Loucy (cell line): Measurements from ENCODE around the gene ADGRL2.

Experiments used
- H2AFZ ChIP-seq: fragments of 200-600 bp; sonication (generic); 2 replicates; pipeline ENCODE4 v1.6.0; 2016; ENCODE audit warnings: antibody characterized with exemption, mild to moderate bottlenecking, low read length, moderate library complexity
- H3F3A ChIP-seq: fragments of 200-600 bp; 2 replicates; pipeline ENCODE4 v1.6.0; 2016; ENCODE audit warnings: antibody characterized with exemption, low read depth, mild to moderate bottlenecking
- H3K27me3 ChIP-seq: fragments of 200-600 bp; sonication (generic); 2 replicates; pipeline ENCODE4 v1.6.1; 2014; ENCODE audit warnings: low read length, mild to moderate bottlenecking; ENCODE audit not compliant: insufficient read depth, poor library complexity, severe bottlenecking
- H3K36me3 ChIP-seq: fragments of 200-600 bp; sonication (generic); 2 replicates; pipeline ENCODE4 v1.6.1; 2016; ENCODE audit warnings: low read length; ENCODE audit not compliant: insufficient read depth
- H3K4me1 ChIP-seq: fragments of 200-600 bp; sonication (generic); 2 replicates; pipeline ENCODE4 v1.5.1; 2014; ENCODE audit warnings: low read length, mild to moderate bottlenecking; ENCODE audit not compliant: insufficient read depth, poor library complexity, severe bottlenecking
- H3K4me2 ChIP-seq: fragments of 200-600 bp; sonication (generic); 2 replicates; pipeline ENCODE4 v1.6.0; 2014; ENCODE audit warnings: antibody characterized with exemption, low read length, low read depth, mild to moderate bottlenecking; ENCODE audit not compliant: poor library complexity, severe bottlenecking
- H3K4me3 ChIP-seq: fragments of 200-600 bp; sonication (generic); 2 replicates; pipeline ENCODE4 v1.5.1; 2014; ENCODE audit warnings: low read length, mild to moderate bottlenecking, mixed read lengths; ENCODE audit not compliant: poor library complexity, severe bottlenecking
- H3K79me2 ChIP-seq: fragments of 200-600 bp; sonication (generic); 2 replicates; pipeline ENCODE4 v1.6.1; 2014; ENCODE audit warnings: low read length; ENCODE audit not compliant: insufficient read depth
- H3K9ac ChIP-seq: fragments of 200-600 bp; sonication (generic); 2 replicates; pipeline ENCODE4 v1.6.0; 2014; ENCODE audit warnings: mild to moderate bottlenecking, low read depth, low read length, moderate library complexity; ENCODE audit not compliant: poor library complexity, severe bottlenecking
- H3K9me2 ChIP-seq: fragments of 200-600 bp; sonication (generic); replicated peaks from 2 replicates; pipeline ENCODE4 v1.6.1; 2016; ENCODE audit warnings: low read depth, low read length, mixed read lengths
- H3K9me3 ChIP-seq: fragments of 200-600 bp; sonication (generic); 2 replicates; pipeline ENCODE4 v1.6.1; 2014; ENCODE audit warnings: mild to moderate bottlenecking, antibody characterized with exemption, low read length, low read depth; ENCODE audit not compliant: insufficient read depth
- H4K20me1 ChIP-seq: fragments of 200-600 bp; sonication (generic); 2 replicates; pipeline ENCODE4 v1.6.0; 2014; ENCODE audit warnings: antibody characterized with exemption, low read length, mild to moderate bottlenecking; ENCODE audit not compliant: insufficient read depth, poor library complexity, severe bottlenecking
- CTCF ChIP-seq: fragments of 200-600 bp; sonication (generic); conservative IDR thresholded peaks from 2 replicates; pipeline ENCODE4 v1.5.1; 2014; ENCODE audit warnings: mild to moderate bottlenecking, antibody characterized with exemption, low read length
- EZH2phosphoT487 ChIP-seq: fragments of 200-600 bp; IDR thresholded peaks from 2 replicates; pipeline ENCODE4 v1.6.1; 2018; ENCODE audit warnings: antibody characterized with exemption, mild to moderate bottlenecking, moderate library complexity, borderline replicate concordance

ADGRL2 gene

GRCh38 chr1:81800695-81801650, at the start of gene ADGRL2:
ADGRL2 (plus strand) TSS chr1:81800934; CDS start chr1:81836985, 36,051 bp downstream.
- Histone ChIP-seq H3K4me3 (no peak within 1 kb of the TSS), H3K79me2 (no peaks in the 10 kb centered on the region), H3K4me1 (no peaks in the 10 kb centered on the region), H2AFZ (no peak within 1 kb of the TSS), H3F3A (no peaks in the 10 kb centered on the region), H3K9me3 (no peaks in the 10 kb centered on the region), H3K27me3 (no peaks in the 10 kb centered on the region), H3K36me3 (no peaks in the 10 kb centered on the region), H3K4me2 (no peak within 1 kb of the TSS), H3K9me2 (no peaks in the 10 kb centered on the region), H4K20me1 (no peaks in the 10 kb centered on the region), H3K9ac (no peak within 1 kb of the TSS)
- TF ChIP-seq CTCF = no peak
- no peak for TF ChIP-seq EZH2phosphoT487

DNA sequence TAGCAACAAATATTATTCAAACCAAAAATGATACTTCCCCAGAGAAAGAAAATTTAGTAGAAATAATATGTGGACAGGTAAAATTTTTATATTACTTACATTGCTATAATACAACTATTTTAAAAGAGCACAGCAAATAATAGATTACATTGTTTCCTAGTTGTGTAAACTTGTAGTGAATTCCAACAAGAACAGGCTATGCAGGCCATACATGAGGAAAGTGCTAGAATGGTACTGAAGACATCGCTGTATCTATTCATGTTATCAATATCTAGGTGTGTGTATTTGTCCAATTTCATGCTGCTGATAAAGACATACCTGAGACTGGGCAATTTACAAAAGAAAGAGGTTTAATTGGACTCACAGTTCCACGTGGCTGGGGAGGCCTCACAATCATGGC, 47.9 kb upstream of the ADGRL2 start:
- Histone ChIP-seq H3K9me2 (no peaks in the 10 kb centered on the region), H3K36me3 (no peaks in the 10 kb centered on the region), H4K20me1 (no peaks in the 10 kb centered on the region), H3K4me1 (no peaks in the 10 kb centered on the region), H3F3A (no peaks in the 10 kb centered on the region), H3K4me3 (no peak overlapping the region), H3K79me2 (no peaks in the 10 kb centered on the region), H3K9ac (no peak overlapping the region), H3K4me2 (no peak overlapping the region), H3K9me3 (no peaks in the 10 kb centered on the region), H2AFZ (no peak overlapping the region), H3K27me3 (no peaks in the 10 kb centered on the region)
- no peak for TF ChIP-seq CTCF
- no peak for TF ChIP-seq EZH2phosphoT487

GRCh38 chr1:81754424-81754823, 46.3 kb upstream of the ADGRL2 start:
- TF ChIP-seq CTCF (no peak), EZH2phosphoT487 (no peak)
- H4K20me1 ChIP-seq = no peaks in the 10 kb centered on the region
- no peaks in the 10 kb centered on the region for H3K4me1 ChIP-seq
- H3K9me3 ChIP-seq = no peaks in the 10 kb centered on the region
- no peaks in the 10 kb centered on the region for H3F3A ChIP-seq
- H3K79me2 ChIP-seq = no peaks in the 10 kb centered on the region
- no peak overlapping the region for H2AFZ ChIP-seq
- no peak overlapping the region for H3K4me3 ChIP-seq
- no peaks in the 10 kb centered on the region for H3K36me3 ChIP-seq
- H3K27me3 ChIP-seq = no peaks in the 10 kb centered on the region
- H3K4me2 ChIP-seq = no peak overlapping the region
- H3K9ac ChIP-seq = no peak overlapping the region
- H3K9me2 ChIP-seq = no peaks in the 10 kb centered on the region
